Activated B cell treated with CpG ODN at 0.5 μM for 24 hours (primary cell): ENCODE results near the gene JMJD1C. TPM values are rescaled to one million over a fixed set of nuclear protein-coding genes. Genes with fewer than 3 reads are reported as not detected.

Experiments
- ATAC-seq: fragments of 200-7000 bp; cut with Tn5 transposase; one replicate; pipeline ENCODE4 v1.10.0; 2021; ENCODE audit warnings: low read depth, mild to moderate bottlenecking, moderate library complexity
- CTCF ChIA-PET: fragments of 350-600 bp; sonication (Branson Sonifier 250); formaldehyde crosslinking; loops from one replicate; lab custom pipeline; 2021; ENCODE audit warnings: antibody characterized with exemption; lab: Charles Lee
- POLR2A ChIA-PET: fragments of 350-600 bp; sonication (Branson Sonifier 250); formaldehyde crosslinking; loops from one replicate; lab custom pipeline; 2021; ENCODE audit warnings: antibody characterized with exemption; lab: Charles Lee
- DNase-seq: peaks from one replicate; pipeline ENCODE4 v3.0.0; 2022
- H3K27ac Mint-ChIP-seq: one replicate; pipeline ENCODE4 v1.8.0; 2020; ENCODE audit warnings: mixed read lengths
- H3K27me3 Mint-ChIP-seq: one replicate; pipeline ENCODE4 v1.8.0; 2021; ENCODE audit warnings: mixed read lengths
- H3K36me3 Mint-ChIP-seq: one replicate; pipeline ENCODE4 v1.8.0; 2021; ENCODE audit warnings: low read depth, mixed read lengths
- H3K4me1 Mint-ChIP-seq: one replicate; pipeline ENCODE4 v1.8.0; 2021; ENCODE audit warnings: mixed read lengths
- H3K4me3 Mint-ChIP-seq: one replicate; pipeline ENCODE4 v1.8.0; 2020; ENCODE audit warnings: mild to moderate bottlenecking, mixed read lengths
- H3K9me3 Mint-ChIP-seq: one replicate; pipeline ENCODE4 v1.8.0; 2020; ENCODE audit warnings: mixed read lengths
- CTCF ChIP-seq: fragments of 200-600 bp; IDR thresholded peaks from one replicate; pipeline ENCODE4 v1.8.0; 2022; ENCODE audit warnings: antibody characterized with exemption, mild to moderate bottlenecking
- intact Hi-C: fragments of 100-400 bp; cut with micrococcal nuclease; formaldehyde crosslinking; loops from one replicate; pipeline ENCODE4 v1.15.1; 2024
- total RNA-seq: library from RNA; stranded (reverse); gene quantifications from 2 replicates; pipeline ENCODE4 v1.2.3, GENCODE V29; 2022

The JMJD1C gene
- 167 and 176 TPM in 2 replicates for total RNA-seq

- H3K9me3 Mint-ChIP-seq, result no peaks in the 10 kb centered on the region
- ATAC-seq, result peak; percentile 74
- H3K36me3 Mint-ChIP-seq, result peaks cover 8% of the 10 kb centered on the region
- H3K27ac Mint-ChIP-seq, result peak within 1 kb of the TSS; percentile 92
- ChIA-PET CTCF (interaction anchor here (1.0 to 2.5 kb wide), 9 partner anchors 13 to 299 kb away, joined by 3 to 8 read pairs (median 4); no protein-coding TSS in a partner anchor), POLR2A (interaction anchor here (0.6 to 3.3 kb wide), 8 partner anchors 15 to 245 kb away, joined by 3 to 15 read pairs (median 4); no protein-coding TSS in a partner anchor)
- TF ChIP-seq CTCF, result no peak
- peak within 1 kb of the TSS; percentile 97 for H3K4me3 Mint-ChIP-seq
- intact Hi-C loops, result loop anchor here (1.0 to 5.0 kb wide), 11 partner anchors 10 to 299 kb away; partner anchors contain the start of gene REEP3
- peak; percentile 74 for DNase-seq
- H3K27me3 Mint-ChIP-seq, result no peaks in the 10 kb centered on the region
- peaks cover 20% of the 10 kb centered on the region for H3K4me1 Mint-ChIP-seq
These were observed at the start of gene JMJD1C for GRCh38 chr10:63465293-63466143. Gene JMJD1C, minus strand, starts transcription at chr10:63465977. Its CDS starts 315 bp downstream, at chr10:63465662.

GRCh38 chr10:63515002-63515763 lies 49.4 kb upstream of the JMJD1C start:
- Mint-ChIP-seq H3K27ac (peak overlapping the region; percentile 31), H3K4me3 (no peak overlapping the region), H3K4me1 (peaks cover 43% of the 10 kb centered on the region), H3K9me3 (peaks cover 8% of the 10 kb centered on the region), H3K36me3 (peaks cover 4% of the 10 kb centered on the region), H3K27me3 (no peaks in the 10 kb centered on the region)
- DNase-seq, result no peak
- ChIA-PET POLR2A (interaction anchor here (1.3 kb wide), 1 partner anchor 50 kb away, joined by 3 read pairs; no protein-coding TSS in a partner anchor), CTCF (interaction anchor here (0.6 to 1.1 kb wide), 3 partner anchors 205 to 348 kb away, joined by 3 read pairs; no protein-coding TSS in a partner anchor)
- TF ChIP-seq CTCF, result no peak
- intact Hi-C loops, result loop anchor here (2.0 kb wide), 1 partner anchor 18 kb away; no protein-coding TSS in a partner anchor
- ATAC-seq, result peak; percentile 49

- H3K4me3 Mint-ChIP-seq, result no peak overlapping the region
- DNase-seq (no peak), ATAC-seq (no peak)
- H3K27ac Mint-ChIP-seq, result no peak overlapping the region
- H3K27me3 Mint-ChIP-seq, result no peaks in the 10 kb centered on the region
- ChIA-PET CTCF (no interaction called here), POLR2A (no interaction called here)
- no peaks in the 10 kb centered on the region for H3K9me3 Mint-ChIP-seq
- peaks cover 19% of the 10 kb centered on the region for H3K4me1 Mint-ChIP-seq
- peaks cover 6% of the 10 kb centered on the region for H3K36me3 Mint-ChIP-seq
- no peak for TF ChIP-seq CTCF
- intact Hi-C loops, result loop anchor here (2.0 kb wide), 1 partner anchor 14 kb away; the partner anchor contains the start of gene REEP3
These were observed 40.8 kb upstream of the JMJD1C start for GRCh38 chr10:63506554-63506953.

GRCh38 chr10:63505562-63505961 lies 39.8 kb upstream of the JMJD1C start:
- Mint-ChIP-seq H3K27me3 (no peaks in the 10 kb centered on the region), H3K4me3 (no peak overlapping the region), H3K9me3 (no peaks in the 10 kb centered on the region), H3K27ac (no peak overlapping the region), H3K4me1 (peaks cover 19% of the 10 kb centered on the region), H3K36me3 (peaks cover 10% of the 10 kb centered on the region)
- no peak for TF ChIP-seq CTCF
- ChIA-PET CTCF (interaction anchor here (0.6 to 1.2 kb wide), 3 partner anchors 124 to 324 kb away, joined by 3 to 4 read pairs (median 4); no protein-coding TSS in a partner anchor), POLR2A (no interaction called here)
- no peak for ATAC-seq
- intact Hi-C loops, result no loop called here
- no peak for DNase-seq
